ENCODE measurements around the gene TAF5L.

GRCh38 chr1:229674042-229674441 lies 48.1 kb upstream of the TAF5L start:
- no peak for TF ChIP-seq CTCF (IDR thresholded peaks at IDR 0.05)
- TF ChIP-seq POLR2A (IDR thresholded peaks at IDR 0.05), result no peak
- TF ChIP-seq POLR2AphosphoS5 (IDR thresholded peaks at IDR 0.05; ENCODE audit: insufficient read depth in 1 of 2, low read depth in 1 of 2), result no peak

Measured in vagina (tissue), 2 donors.